ELR (cell line): ENCODE measurements around the gene GUCA2B.

Experiments used
- DNase-seq: peaks from one replicate; pipeline ENCODE4 v3.0.0-alpha.2; 2015; ENCODE audit warnings: low read depth

GUCA2B gene

DNA sequence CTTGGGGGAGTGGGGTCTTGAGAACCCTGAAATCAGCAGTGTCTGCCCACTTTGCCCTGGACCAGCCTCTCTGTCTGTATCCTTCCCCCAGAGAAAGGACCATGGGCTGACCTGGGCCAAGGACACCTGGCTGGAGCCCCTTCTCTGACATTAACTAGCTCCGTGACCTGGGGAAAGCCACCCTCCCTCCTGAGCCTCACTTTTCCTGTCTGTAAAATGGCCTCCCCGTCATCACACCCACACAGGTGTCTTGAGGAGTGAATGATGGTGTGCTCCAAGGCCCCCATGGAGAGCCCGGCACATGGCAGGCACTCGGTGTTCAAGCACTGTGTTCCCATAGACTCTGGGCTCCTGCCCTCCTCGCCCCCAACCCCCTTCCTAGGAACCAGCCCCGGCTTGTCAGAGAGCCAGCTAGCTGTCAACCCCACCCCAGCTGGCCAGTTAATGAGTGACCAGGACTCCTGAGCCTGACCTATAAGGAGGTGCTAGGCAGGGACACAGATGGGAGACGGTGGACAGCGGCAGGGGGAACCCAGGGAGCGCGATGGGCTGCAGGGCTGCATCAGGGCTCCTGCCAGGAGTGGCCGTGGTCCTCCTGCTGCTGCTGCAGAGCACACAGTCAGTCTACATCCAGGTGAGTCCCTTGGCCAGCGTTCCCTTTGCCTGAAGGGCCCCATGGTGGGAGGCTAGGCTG is at the start of gene GUCA2B:
GUCA2B (plus strand) TSS at position 504 of the 694 bp plus-strand sequence; CDS start at position 545, 41 bp downstream.
- no peak for DNase-seq

DNA sequence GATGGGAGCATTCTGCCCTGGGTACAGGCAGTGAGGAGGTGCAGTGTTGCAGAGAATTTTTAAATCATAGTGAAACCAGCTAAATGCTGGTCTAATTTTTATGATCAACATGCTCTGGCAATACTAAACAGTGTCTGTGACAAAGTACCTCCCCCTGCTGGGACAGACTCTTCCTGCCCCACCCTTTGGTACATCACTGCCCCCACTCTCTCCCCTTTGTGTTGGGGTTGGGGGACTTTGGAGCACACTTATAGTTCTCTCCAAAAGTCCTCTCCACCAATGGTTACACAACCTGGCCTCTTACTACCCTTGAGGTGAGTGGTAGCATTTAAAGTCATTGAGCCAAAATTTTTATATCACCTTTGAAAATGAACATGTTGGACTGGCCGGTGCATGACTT is 48.2 kb upstream of the GUCA2B start:
- no peak for DNase-seq

DNA sequence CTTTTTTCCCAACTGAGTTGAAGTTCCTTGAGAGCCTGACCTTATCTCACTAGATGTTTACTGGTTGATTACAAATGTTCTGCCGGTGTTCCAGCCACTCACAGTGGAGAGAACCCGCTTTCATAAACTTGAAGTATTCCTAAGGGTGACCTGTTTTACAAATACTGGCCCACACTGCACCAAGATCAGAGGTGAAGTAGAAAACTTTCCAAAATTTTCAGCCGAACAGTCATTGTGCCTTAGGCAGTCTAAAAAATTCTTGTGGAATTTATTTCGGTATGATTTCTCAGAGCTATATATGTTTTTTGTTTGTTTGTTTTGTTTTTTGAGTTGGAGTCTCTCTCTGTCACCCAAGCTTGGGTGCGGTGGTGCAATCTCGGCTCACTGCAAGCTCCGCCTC is 44.9 kb upstream of the GUCA2B start:
- DNase-seq: no peak

DNA sequence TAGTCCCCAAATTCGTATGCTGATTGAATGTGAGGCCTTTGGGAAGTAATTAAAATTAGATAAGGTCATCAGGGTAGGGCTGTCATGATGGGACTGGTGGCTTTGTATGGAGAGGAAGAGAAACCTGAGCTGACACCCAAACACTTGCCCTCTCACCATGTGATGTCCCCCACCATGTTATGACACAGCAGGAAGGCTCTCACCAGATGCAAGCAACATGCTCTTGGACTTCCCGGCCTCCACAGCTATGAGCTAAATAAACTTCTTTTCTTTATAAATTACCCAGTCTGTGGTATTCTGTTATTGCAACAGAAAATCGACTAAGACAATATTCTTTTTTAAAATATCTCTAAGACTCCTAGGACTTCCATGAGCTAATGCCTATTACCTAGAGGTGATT is 43.6 kb upstream of the GUCA2B start:
- no peak for DNase-seq

DNA sequence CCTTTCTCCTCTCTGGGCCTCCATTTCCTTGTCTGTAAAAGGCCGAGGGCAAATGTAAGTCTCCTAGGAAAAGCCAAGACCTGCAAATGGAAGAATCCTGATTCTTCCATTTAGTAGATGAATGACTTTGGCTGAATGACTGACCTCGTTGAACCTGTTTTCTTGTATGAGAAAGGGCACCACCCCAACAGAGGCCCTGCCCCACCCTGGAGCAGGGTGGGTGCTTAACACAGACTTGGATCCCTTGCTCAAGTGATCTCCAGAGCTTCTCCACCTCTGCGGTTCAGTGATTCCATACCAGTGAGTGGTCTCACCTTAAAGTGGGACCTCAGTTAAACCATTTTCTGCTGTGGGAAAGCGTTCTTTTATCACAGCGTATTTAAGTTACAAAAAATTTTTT is 39.0 kb upstream of the GUCA2B start:
- no peak for DNase-seq

DNA sequence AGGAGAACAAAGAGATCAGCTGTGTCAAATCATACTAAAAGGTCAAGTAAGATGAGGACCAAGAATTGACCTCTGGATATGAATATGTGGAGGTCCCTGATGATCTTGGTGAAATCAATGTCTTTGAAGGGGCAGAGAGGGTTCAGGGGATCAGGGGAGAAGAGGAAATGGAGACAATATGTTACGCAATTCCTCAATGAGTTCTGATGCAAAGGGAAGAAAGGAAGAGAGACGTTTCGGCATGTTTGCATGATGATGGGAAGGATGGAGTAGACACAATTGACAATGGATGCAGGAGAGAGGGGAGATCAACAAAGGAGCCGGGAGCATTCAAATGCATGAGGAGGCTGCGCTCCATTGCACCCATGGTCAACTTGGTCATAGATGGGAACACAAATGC is 36.0 kb upstream of the GUCA2B start:
- DNase-seq: no peak

DNA sequence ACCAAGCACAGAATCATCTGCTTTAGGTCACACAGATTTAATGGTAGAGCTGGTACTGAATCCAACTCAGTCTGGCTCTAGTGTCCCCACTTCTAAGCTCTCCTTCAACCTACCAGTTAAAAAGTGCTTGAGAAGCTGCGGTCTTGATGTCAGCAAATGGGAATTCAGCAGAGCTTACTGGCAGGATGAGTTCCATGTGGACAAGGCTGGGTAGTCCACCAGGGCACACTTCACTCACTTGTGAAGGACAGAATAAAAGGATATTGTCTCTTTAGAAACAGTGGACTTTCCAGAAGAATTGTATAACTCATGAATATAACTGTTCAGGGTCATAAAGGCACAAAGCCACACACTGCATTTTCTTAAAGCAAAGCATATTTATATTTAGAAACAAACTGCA is 35.1 kb upstream of the GUCA2B start:
- no peak for DNase-seq

DNA sequence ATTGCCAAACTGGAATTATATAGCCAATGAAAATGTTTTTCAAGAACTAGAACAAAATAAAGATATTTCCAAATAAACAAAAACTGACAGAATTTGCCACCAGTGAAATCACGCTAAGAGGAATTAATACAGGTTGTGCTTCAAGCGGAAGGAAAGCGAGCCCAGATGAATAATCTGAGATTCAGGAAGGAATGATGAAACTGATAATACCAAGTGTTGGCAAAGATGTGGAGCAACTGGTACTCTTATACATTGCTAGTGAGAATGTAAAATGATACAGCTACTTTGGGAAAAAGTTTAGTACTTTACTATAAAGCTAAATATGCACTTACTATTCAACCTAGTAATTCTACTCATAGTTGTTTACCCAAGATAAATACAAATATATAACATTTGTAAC is 30.8 kb upstream of the GUCA2B start:
- DNase-seq: no peak

DNA sequence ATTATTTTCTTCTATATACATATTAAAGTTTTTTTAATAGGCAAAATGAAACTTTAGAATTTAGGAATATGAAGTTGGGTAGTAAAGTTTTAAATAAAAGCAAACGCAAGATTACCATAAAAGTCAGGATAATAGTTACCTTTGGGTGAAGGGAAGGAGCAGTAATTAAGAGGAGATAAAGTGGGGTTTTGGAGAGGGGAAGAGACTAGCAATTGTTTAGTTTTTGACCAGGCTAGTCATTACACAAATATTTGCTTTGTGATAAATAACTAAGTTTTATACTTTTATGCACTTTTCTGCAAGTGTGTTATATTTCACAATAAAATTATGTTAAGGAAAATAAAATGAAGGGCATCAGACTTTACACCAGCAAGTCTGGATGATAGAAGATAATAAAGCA is 27.7 kb upstream of the GUCA2B start:
- no peak for DNase-seq

DNA sequence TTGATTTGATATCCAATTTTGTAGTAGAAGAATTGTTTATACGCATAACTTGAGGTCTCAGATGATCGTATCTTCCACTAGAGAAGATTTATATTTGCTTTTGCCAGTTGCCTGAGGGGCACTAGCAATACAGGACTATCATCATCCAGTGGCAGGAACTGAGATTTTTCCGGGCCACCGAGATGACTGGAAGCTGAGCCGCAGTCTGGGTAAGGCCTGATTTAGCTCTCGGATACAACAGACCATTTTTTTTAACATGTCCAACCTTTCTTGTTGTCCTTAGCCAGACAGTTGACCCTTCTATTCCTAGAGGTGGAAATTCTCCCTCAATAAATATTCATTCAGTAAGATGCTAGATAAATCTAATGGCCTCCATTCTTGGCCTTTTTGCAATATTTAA is 25.4 kb upstream of the GUCA2B start:
- DNase-seq: no peak

DNA sequence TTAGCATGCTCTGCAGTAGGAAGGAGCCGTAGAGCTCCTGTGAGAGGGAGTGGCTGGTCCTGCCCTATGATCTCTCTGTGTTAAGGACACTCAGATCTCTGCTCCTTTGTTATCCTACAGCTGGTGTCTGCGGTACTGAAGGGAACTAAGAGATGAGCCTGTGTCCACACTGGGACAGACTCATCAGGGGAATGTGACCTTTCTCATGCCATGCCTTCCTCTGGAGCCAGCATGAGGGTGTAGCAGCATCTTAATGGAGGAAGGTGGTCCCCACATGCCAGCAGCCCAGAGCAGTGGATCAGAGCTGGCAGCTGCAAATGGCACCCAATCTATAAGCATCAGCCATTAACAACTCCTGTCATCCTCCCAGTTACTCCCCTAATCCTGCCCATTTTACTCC is 24.7 kb upstream of the GUCA2B start:
- no peak for DNase-seq

DNA sequence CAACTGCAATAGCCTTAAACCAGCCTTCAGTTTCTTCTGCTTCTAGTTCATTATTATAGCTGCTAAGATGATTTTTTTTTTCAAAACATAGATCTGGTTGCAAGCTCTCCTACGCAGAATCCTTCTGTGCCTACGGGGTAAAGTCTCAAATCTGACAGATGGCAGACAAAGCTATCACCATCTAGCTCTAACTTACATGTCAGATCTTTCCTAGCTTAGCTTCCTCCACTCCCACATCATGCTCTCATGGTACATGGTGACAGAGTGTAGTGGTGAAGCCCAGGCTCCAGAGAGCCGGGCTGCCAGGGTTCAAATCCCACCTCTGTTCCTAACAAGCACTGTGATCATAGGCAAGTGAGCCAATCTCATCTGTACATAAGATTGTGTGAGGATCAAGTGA is 24.2 kb upstream of the GUCA2B start:
- DNase-seq: no peak

DNA sequence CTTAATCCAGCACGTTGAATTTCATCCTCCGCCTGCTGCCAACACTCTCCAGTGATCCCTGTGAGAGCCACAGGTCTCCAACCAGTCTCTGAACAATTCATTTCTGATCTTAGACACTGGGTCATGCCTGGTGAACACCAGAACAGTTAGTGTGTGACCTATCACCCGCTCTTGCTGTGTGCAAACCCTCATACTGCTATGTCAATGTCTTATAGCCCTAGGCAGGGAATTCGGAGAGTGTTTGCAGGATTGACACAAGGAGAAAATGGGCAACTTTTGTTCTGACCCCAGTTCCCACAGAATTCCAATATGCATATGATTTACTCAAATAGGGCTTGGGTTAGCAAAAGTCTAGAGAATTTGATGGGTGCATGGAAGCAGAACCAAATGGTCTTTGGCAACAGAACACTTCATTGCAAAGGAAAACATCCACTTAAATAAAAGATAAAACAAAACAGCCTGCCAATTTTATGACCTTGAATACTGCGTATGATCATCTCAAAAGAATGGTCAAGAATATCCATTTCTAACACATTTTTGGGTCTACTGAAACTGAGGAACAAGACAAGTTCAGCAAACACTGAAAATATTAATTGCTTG is 23.0 kb upstream of the GUCA2B start:
- DNase-seq: no peak

DNA sequence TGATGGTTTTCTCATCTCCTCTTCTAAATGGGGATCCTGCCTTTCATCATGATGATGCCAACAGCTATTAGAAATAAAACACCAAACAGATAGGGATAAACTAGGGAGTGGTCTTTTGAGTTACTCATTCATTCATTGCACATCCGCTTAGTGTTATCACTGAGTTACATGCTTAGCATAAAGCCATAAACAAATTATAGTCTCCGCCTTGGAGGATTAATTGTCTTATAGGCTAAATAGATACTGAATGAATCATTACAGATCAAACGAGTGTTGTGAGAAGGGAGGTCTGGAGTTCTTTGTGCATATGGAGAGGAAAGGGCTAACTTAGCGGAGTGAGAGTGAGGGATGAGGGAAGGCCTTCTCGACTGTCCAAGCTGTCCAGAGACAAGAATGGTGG is 19.8 kb upstream of the GUCA2B start:
- no peak for DNase-seq

DNA sequence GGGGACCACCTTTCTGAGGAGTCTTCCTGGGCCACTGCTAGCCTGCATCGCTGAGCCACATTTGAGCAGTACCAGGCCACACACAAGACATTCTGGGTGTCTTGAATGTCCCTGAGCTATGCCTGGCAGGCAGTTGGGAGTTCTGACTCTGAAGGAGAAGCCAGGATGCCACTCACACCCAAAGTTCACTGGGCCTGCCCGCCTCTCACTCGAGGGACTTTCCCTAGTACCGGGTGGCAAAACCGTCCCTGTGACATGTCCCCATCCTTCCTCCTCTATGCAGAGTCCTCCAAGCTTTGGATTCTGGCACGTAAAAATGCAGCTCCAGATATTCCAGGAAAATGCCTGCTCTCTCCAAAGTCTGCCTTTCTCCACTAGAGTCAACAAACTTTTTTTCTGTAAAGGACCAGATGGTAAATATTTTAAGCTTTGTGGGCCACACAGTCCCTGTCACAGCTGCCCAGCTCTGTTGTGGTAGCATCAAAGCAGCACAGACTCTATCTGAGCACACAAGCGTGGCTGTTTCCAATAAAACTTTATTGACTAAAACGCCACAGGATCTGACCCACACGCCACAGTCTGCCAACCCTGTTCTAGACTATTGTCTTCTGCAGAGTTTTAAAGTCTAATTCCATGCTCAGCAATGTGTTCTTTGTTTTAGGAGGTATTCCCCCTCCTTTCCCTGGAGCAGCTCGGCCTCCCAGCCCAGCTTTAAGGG is 19.2 kb upstream of the GUCA2B start:
- DNase-seq: no peak

DNA sequence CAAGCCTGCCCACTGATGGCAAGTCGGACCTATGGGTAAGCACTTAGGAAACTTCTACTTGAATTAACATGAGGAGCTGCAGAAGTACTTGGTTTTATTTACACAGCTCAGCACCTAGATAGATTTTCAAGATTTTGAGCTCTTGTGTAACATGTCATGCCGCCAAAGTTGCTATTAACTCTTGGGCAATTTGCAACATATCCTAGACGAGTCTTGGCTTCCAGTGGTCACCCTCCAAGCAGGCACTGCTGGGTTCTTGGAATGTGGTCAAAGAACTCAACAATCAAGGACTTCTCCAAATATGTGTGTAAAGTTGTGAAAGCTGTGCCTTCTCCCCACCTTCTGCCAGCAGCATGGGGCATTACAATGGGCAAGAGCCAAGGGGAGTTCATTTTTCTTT is 17.8 kb upstream of the GUCA2B start:
- no peak for DNase-seq

DNA sequence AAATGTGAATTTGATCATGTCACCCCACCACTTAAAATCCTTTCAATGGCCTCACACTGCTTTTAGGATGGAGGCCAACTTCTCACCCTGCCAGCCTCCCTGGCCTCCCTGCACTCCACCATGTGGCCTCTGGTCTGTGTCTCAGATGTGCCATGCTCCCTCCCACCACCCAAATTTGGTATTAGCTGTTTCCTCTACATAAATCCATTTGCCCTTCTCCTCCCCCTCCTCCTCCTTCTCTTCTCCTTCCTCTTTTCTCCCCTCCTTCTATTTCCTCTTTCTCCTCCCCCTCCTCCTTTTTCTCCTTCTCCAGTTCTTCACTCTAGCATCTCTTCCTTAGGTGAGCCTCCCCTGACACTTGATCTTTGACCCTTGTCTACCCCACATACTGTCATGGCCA is 16.7 kb upstream of the GUCA2B start:
- no peak for DNase-seq

DNA sequence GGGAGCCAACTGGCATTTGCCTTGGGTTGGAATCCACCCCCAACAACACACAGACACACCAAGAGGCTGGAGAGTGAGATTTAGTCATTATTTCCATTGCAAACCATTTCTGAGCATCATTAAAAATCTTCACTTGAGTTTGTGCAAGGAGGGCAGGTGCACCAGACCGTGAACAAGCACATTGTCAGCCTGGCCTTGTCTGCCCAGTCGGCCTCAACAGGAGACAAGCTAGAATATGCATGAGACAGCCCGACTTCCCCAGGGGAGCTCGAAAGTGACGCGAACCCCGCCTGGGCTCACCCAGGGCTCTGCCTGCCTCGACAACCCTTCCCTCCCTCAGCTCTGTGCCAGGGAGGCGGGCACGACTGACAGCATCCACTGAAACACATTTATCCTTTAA is 15.4 kb upstream of the GUCA2B start:
- DNase-seq: no peak

DNA sequence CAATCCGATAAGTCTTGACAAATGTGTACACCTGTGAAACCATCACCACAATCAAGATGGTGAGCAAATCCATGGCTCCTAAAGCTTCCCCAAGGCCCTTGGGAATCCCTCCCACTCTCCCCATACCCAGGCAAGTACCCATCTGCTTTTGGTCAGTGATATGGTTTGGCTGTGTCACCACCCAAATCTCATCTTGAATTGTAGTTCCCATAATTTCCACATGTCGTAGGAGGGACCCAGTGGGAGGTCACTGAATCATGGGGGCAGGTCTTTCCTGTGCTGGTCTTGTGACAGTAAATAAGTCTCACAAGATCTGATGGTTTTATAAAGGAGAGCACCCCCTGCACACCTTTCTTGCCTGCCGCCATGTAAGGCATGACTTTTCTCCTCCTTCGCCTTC is 14.6 kb upstream of the GUCA2B start:
- no peak for DNase-seq

DNA sequence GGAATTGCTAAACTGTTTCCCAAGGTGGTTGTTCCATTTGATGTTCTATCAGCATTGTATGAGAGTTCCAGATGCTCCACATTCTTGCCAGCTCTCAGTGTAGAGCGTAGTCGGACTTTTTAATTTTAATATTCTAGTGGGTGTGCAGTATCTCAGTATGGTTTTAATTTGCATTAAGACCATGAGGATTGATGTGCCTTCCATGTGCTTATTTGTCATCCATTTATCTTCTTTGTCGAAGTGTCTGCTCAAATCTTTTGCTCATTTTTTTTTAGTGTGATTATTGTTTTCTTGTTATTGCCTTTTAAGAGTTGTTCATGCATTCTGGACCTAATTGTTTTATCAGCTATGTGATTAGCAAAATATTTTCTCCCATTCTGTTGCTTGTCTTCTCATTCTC is 13.8 kb upstream of the GUCA2B start:
- DNase-seq: no peak

DNA sequence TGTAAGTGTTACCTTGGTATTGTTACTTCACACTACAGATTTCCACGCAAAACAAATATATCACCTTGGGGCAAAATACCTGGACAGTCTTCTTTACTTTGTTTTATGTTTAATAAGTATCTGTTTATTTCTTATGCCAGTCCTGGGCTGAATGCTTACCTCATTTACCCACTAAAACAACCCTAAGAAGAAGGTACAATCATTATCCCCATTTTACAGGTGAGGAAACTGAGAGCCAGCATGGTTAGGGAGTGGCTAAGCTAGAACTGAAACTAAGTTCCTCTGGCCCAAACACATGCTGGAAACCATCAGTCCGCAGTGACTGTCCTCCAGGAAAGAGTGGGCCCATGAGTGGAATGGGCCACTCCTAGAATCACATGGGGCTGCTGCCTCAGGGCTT is 13.0 kb upstream of the GUCA2B start:
- no peak for DNase-seq

DNA sequence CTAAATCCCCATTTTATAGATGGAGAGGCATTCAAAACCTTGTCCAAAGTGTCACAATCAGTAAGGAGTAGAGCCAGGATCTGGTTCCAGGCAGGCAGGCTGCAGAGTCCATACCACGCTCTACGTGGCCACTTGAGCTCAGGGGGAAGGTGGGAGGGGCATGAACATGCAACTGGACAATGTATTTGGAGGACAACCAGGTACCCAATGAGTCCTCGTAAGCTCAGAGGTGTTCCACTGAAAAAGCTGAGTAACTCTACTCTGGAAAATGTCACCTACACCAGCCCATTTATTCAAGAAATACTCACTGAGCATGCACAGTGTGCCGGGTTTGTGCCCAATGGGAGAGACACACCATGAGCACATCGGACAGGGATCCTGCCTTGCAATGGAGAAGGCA is 11.2 kb upstream of the GUCA2B start:
- DNase-seq: no peak

DNA sequence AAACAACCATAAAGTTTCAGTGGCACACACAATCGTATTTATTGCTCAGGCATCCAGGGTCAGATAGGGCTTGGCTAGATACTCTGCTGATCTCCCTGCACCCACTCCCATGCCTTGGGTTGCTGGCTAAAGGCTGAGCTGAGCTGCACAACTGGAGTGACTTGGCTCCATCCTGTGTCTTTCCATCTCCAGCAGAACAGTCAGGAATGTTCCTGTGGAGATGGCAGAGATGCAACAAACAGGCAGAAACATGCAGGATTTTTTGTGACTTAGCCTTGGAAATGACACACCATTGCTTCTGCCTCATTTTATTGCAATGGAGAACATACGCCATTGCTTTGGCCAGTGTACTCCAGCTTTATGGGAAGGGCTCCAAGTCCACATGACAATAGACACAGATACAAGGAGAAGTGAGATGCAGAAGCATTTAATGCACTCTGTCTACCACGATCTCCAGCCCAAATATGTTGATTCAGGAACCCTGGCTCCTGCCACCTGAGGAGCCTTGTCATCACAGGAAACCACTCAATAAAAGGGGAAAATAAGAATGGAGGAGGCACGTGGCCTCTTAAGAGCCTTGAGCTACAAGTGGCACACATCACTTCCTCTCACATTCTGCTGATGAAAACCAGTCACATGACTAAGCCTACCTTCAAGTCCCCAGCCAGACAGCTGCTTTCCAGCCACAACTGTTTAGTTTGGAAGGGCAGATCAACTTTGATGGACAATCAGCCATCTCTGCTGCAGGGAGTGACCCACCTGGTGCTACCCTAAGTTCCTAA is 10.1 kb upstream of the GUCA2B start:
- DNase-seq: no peak
